ENCODE measurements around the gene PCAT6.

PCAT6 gene

DNA sequence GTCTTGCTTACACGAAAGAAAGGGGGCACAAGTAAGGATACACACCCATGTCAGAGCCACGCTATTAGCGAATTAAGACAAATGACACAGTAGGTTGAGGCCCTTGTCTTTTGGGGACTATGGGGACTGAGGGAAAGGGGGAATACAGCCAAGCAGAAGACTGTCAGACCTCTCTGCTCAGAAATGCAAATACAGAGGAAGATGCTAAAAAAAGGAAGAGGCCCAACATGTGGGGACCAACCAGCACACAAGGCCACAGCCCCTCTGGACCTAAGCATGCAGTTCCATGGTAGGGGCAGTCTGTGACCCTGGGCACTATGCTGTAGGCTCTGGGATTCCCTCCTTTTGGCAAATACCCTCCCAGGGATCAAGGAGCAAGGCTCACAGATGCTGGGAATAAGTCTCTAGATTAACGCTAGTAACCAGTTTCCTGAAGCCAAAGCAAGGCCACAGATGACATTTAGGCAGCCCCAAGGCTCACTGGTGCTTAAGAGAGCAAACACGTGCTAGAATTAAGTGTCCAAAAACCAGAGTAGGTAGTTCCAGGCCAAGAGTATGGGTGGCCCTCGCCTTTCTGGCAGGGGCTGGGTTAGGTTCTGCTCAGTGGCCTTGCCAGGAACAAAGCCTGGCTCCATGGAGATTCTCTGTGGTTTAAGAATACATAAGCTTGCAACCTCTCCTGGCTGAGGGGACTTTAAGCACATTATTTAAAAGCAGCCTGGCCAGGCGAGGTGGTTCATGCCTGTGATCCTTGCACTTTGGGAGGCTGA lies 40.0 kb downstream of the PCAT6 start:
- DNase-seq: no peak

DNA sequence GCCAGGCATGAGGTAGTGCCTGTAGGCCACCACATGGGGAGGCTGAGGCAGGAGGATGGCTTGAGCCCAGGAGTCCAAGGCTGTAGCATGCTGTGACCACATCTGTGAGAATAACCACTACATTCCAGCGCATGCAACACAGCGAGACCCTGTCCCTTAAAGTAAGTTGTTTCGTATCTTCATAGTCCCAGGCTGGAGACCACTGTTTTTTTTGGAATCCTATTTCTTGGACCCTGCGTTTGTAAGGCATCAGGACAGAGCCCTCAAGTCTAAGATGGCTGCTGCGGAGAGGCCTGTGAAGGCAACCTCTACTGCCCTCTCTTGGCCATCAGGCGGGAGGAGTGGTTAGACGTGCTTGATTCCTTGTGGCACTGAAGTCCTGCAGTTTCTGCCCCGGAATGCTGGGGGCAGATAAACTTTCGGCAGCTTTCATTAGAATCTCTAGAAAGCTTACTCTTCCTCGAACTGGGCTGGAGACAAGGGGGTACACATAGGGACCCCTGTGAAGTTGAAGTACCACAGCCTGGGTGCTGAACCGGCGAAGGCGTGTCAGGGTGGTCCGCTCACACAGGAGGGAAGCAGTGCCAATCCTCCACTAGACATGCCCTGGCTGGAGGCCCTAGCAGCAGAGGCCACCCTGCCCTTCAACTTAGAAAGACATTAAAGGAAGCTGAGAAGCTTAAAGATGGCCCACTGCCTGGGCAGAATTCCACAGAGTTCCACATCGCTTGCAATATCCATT lies 41.6 kb downstream of the PCAT6 start:
- DNase-seq: peak; percentile 67

DNA sequence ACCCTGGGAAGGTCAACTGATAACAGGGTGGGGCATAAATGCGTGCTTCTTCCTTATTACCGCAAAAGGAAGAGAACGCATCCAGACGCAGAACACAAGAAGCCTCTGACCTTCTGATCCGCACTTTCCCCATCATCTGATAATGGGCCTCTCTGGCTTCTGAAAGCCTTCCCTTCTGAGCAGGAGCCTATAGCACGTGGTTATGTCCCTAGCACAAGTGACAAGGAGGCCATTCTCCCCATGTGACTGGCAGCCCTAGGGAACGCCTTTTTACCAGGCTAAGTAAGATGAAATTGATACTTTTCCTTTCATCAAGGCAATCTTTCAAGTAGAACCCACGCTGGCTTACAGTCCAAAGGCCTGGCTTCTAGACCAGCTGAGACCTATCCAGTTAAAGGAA lies 44.0 kb downstream of the PCAT6 start:
- no peak for DNase-seq

DNA sequence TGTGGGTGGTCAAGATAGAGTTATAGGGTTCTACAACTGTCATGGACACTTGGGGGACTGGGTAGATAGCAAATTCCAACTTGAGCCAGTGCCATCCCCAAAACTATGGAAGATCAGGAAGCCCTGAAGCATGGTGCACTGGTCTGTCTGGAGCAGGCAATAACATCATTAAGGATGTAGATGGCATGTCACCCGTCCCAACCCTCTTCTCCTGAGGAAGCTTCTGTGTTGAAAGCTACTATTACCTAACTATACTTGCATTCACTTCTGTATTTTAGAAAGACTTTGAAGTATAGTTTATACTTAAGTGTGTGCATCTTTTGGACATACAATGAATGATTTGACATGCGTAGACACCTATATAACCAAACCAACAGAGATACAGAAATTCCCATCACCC lies 45.3 kb downstream of the PCAT6 start:
- no peak for DNase-seq

DNA sequence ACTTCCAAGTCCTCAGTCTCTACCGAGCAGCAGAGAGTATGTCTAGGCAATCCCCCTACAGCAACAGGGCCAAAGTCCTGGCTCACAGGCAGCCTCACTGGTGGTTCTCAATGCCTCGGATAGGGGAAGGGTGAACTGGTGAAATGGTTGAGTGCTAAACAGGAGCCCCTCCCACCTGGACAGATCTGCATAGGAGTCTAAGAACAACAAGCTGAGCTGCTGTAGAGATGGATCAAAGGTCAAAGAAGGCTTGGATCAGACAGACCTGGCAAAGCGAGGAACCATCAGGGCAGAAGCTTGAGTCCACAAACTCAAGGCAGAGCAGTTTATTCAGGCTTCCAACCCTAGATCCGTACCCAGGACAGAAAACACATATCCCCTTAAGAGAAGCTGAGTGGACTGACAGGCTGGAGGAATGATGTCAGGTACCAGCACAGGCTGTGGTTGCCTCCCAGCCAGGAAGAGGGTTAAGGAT lies 46.4 kb downstream of the PCAT6 start:
- DNase-seq: no peak

DNA sequence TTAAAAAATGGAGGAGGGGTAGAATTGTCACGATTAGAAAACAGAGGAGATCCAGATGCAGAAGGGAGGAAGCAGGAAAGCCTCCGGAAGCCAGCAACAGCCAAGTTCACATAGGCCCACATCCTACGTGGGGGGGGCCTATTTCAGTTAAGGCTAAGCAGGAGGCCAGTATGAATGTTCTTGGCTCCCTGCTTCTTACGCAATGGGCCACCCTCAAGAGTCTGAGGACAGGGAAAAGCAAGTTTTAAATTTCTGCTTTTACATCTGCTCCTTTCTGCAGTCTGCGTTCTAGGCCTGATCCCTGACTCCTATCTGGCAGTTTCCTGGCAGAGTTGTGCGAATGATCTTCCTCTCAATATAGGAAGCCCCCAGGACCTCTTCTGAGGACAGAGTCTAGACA lies 47.6 kb downstream of the PCAT6 start:
- no peak for DNase-seq

DNA sequence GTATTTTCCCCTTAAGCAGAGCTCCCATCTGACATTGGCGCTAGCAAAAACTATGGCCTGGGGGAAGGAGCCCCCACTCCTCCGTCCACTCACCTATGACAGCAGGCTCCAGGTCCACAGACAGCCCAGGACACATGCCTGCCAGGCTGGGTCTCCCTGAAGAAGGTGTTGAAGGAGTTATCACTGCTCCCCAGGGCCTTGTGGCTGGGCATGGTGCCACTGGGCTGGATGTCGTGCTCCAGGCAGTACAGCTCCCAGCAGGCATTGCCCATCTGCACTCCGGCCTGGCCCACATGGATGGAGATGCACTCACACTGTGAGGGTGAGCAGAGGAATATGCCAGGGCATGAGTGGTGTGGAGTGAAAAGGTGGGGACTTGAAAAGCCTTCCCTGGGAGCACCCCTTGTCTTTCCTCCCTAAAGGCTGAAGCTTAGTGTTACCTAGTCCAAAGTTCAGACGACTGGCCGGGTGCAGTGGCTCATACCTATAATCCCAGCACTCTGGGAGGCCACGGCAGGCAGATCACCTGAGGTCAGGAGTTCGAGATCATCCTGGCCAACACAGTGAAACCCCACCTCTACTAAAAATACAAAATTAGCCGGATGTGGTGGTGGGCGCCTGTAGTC lies 48.1 kb downstream of the PCAT6 start:
- DNase-seq: no peak

DNA sequence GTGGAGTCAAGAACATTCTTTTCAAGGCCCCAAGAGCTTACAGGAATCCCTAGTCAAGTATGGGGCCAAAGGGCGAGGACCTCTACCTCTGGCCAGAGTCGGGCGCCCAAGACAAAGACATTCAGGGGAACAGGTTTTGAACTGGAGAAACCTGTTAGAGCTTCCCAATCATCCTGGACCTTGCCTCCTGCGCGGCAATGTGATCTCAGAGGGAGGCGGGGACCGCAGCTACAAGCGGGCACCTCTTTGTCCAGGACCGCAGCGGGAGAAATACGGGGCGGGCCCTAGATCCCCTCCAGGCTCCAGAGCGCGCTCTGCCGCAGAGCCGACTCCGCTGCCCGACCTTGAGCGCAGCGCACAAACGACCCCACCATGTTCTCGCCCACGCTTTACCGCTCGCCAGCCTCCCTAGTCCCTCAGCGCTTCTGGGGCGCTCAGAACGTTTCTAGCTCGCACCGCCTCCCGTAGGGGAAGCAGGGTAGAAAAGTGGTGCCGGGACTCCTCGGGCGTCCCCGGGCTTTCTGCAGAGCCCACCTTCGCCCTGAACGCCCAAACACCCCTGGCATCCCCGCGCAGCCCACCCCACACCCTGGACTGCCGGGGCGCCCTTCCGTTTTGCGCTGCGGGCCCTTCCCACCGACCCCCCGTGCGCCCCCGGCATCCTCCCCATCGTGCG lies 50.1 kb downstream of the PCAT6 start:
- DNase-seq: peak; percentile 19

Measured in activated CD4-positive, alpha-beta T cell treated with anti-CD3 and anti-CD28 coated beads, Interleukin-10, Interleukin-2, amounts not matched to agents 100 ng/mL and 50 ng/mL, durations not matched to agents 16 hours and 8 hours (primary cell).